DMS153 treated with DMSO at 0.1 percent for 48 hours (cell line): ENCODE results near the gene NPY5R.

Experiments used
- DNase-seq: peaks from one replicate; lab custom pipeline; 2025; ENCODE audit not compliant: unreplicated experiment; lab: John Stamatoyannopoulos, UW

Gene NPY5R

DNA sequence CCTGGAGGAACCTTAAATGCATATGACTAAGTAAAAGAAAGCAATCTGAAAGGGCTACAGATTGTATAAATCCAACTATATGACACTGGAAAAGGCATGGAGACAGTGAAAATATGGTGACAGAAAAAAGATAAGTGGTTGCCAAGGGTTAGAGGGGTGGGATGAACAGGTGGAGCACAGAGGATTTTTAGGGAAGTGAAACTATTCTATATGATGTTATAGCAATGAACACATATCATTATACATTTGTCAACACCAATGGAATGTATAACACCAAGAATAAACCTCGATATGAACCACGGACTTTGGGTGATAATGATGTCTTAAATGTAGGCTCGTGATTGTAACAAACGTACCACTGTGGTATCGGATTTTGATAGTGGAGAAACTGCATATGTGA lies 40.7 kb downstream of the NPY5R start:
- DNase-seq = no peak

DNA sequence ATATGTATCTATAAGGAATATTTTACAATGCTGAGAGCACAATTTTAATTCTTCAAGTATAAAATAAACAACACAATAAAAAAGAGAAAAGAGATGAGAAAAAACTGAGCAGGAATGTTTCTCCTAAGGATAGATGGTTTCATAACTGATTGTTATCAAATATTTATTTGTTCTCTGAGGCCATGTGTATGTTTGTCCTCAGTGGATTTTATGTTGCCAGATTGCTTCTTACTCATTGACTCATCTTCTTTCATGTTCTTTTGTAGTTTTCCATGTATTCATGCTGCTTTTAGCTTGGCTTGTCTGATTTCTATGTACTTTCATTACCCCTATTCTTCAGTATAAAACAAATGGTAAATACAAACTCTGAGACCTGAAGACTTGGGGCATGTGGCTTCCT lies 41.2 kb downstream of the NPY5R start:
- DNase-seq = no peak

DNA sequence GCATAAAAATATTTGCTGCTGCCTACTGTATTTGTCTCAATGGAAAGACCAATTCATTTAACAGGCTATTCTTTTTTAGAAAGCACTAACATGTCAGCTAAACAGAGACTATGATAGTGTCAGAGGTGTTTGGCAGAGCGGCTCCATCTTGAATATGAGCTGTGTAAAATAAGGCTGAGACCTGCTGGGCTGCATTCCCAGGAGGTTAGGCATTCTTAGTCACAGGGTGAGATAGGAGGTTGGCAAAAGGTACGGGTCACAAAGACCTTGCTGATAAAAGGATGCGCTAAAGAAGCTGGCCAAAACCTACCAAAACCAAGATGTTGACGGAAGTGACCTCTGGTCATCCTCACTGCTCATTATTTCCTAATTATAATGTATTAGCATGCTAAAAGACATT lies 41.8 kb downstream of the NPY5R start:
- no peak for DNase-seq

DNA sequence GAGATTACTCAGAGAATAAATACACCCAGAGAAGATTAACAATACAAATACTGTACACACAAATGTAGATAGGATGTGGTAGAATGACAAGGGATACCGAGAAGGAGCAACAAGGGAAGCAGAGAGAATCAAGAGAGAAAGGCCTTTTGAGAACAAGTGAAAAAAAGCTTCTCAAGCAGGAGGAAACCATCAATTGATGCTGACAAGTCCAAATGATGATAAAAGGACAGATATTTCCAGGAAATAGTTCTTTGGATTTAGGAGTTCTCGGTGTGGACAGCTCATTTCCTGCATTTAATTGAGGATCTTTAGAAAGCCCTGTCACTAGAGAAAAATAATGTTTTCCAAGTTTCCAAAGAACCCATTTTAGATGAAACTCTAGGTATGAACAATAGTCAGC lies 48.1 kb downstream of the NPY5R start:
- no peak for DNase-seq

DNA sequence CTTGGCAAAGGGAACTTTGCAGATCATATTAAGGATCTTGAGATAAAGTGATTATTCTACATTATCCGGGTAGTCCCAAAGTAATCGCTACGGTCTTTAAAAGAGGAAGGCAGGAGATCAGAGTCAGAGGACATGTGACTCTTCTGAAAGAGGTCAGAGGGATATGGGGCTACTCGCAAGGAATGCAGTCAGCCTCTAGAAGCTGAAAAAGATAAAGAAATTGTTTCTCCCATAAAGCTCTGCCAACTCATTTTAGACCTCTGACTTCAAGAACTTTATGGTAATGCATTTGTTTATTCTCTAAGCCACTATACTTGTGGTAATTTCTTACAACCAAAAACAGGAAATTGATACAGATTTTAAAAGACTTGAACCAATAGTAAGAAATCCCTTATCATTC lies 48.6 kb downstream of the NPY5R start:
- DNase-seq = no peak

DNA sequence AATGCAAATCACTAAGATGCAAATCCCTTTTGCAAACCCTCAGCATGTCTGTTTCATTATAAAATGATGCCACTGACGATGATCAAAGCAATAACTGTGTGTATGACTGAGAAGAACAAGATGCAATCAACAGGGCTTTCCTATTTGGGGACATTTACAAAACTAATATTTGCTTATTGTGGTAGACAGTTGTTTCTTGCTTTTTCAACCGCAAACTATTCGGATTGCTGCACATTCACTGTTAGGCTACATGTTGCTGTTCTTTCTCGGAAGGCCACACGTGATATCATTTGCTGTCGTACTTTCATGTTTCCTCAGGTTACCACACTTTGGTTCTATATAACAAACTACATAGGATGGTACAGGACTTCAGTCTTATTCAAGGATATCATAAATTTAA lies 49.8 kb downstream of the NPY5R start:
- DNase-seq = no peak

DNA sequence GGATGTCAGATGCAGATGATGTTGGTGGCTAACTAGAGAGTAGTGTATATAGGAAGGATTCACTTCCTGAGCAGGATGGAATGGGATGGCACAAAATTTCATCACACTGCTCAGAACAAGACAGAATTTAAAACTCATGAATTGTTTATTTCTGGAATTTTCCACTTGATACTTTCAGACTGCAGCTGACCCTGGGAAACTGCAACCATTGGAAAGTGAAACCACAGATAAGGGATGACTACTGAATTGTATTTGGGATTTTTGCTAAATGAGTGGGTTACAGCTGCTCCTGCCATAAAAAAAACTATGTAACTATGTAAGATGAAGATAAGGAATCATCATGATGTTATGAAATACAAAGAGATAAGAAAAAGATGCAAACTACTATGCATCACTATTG lies 51.4 kb downstream of the NPY5R start:
- DNase-seq = no peak

DNA sequence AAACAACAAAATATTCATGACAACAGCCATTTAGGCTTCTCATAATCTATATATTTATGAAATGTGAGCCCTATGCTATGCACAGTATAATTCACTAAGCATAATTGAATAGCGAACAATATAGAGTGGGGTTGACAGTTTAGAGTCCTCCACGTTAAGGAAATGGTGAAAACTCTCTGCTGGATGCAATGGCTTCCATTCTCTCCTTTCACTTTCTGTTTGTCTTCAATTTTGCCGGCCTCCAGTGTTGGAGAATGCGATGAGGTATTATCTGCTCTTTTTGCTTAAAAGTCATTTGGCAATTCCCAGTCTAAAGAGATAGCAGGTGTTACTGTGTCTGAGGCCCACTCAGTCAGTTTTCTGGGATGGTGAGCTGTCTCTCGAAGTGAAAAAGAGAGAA lies 52.1 kb downstream of the NPY5R start:
- no peak for DNase-seq

DNA sequence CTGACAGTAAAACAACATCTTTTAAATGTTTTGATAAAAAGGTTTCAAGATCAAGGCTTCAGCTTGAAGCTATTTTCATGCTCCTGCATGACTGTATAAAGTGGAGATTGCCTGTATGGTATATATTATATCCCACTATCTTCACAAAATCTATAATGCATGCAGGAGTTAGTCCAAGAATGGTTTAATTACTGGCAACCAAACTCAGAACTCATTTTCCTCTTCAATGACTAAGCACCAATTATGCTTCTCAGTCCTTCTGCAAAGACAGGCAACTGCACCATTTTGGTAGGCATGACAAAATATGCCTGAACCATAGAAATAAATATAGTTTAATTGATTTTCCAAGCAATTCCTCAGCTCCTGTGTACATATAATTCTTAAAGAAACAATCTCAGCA lies 54.5 kb downstream of the NPY5R start:
- no peak for DNase-seq

DNA sequence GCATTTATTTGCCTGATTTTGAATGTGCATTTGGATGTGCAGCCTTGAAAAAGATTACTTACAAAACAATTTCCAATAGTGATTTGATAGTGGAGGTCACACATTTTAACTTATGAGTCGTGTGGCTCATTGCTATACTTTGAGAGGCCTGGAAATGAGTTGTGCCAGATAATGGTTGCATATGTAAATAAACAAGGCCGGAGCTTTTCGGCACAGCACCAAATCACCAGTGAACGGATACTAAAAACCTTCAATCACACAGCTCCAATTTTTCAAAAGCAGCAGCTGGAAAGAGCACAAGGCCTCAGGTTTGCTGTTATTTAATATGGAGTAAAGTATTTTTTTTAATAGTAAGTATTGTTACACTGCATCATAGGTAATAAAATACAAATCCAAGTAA lies 57.2 kb downstream of the NPY5R start:
- DNase-seq = no peak
